ENCODE data around the gene DRAM2.

DRAM2 gene

GRCh38 chr1:111139956-111140679, at the start of gene DRAM2, which contains the start of gene CEPT1:
DRAM2 (minus strand) TSS chr1:111140093; CDS start chr1:111131554, 8,539 bp downstream.
CEPT1 (plus strand) TSS chr1:111140223; CDS start chr1:111147715, 7,492 bp downstream.
- peak; percentile 89 to 91 for DNase-seq

GRCh38 chr1:111184663-111185062, 44.8 kb upstream of the DRAM2 start:
- DNase-seq = no peak

GRCh38 chr1:111183308-111184069, 43.6 kb upstream of the DRAM2 start:
- DNase-seq = no peak

- no peak for DNase-seq
Observed at GRCh38 chr1:111182052-111182451, 42.2 kb upstream of the DRAM2 start.

- no peak for DNase-seq
Observed at GRCh38 chr1:111179968-111180533, 40.2 kb upstream of the DRAM2 start.

GRCh38 chr1:111176678-111177077, 36.8 kb upstream of the DRAM2 start:
- no peak for DNase-seq

- DNase-seq = no peak
Observed at GRCh38 chr1:111175349-111175748, 35.5 kb upstream of the DRAM2 start.

GRCh38 chr1:111174070-111174469, 34.2 kb upstream of the DRAM2 start:
- DNase-seq = no peak

- DNase-seq = no peak
Observed at GRCh38 chr1:111172463-111172862, 32.6 kb upstream of the DRAM2 start.

- DNase-seq = no peak
Observed at GRCh38 chr1:111164151-111164550, 24.3 kb upstream of the DRAM2 start.

- no peak for DNase-seq
Observed at GRCh38 chr1:111163363-111163762, 23.5 kb upstream of the DRAM2 start.

GRCh38 chr1:111162488-111162880, 22.6 kb upstream of the DRAM2 start:
- DNase-seq = no peak

GRCh38 chr1:111161843-111162487, 22.1 kb upstream of the DRAM2 start:
- DNase-seq = no peak

GRCh38 chr1:111157431-111157830, 17.5 kb upstream of the DRAM2 start:
- no peak for DNase-seq

GRCh38 chr1:111154021-111154999, 14.4 kb upstream of the DRAM2 start:
- DNase-seq = peak in 1 of 2 experiments; percentile 12

- no peak for DNase-seq
Observed at GRCh38 chr1:111151838-111152237, 11.9 kb upstream of the DRAM2 start.

- DNase-seq = no peak
Observed at GRCh38 chr1:111148376-111148881, 8.5 kb upstream of the DRAM2 start.

GRCh38 chr1:111147948-111148347, 8.1 kb upstream of the DRAM2 start:
- DNase-seq = no peak

- DNase-seq = no peak
Observed at GRCh38 chr1:111145963-111146768, 6.3 kb upstream of the DRAM2 start.

- DNase-seq = no peak
Observed at GRCh38 chr1:111145542-111145941, 5.6 kb upstream of the DRAM2 start.

All from Kasumi-1 (cell line).